Measurements from ENCODE around the gene NFYC.

GRCh38 chr1:40806731-40807695 lies 115.5 kb downstream of the NFYC start:
- no peak for TF ChIP-seq CTCF (conservative IDR thresholded peaks at IDR 0.05; ENCODE audit: low read depth in 2 of 2)
- TF ChIP-seq POLR2AphosphoS5 (IDR thresholded peaks at IDR 0.05; ENCODE audit: low read depth) = no peak
- TF ChIP-seq, protein P1, sequence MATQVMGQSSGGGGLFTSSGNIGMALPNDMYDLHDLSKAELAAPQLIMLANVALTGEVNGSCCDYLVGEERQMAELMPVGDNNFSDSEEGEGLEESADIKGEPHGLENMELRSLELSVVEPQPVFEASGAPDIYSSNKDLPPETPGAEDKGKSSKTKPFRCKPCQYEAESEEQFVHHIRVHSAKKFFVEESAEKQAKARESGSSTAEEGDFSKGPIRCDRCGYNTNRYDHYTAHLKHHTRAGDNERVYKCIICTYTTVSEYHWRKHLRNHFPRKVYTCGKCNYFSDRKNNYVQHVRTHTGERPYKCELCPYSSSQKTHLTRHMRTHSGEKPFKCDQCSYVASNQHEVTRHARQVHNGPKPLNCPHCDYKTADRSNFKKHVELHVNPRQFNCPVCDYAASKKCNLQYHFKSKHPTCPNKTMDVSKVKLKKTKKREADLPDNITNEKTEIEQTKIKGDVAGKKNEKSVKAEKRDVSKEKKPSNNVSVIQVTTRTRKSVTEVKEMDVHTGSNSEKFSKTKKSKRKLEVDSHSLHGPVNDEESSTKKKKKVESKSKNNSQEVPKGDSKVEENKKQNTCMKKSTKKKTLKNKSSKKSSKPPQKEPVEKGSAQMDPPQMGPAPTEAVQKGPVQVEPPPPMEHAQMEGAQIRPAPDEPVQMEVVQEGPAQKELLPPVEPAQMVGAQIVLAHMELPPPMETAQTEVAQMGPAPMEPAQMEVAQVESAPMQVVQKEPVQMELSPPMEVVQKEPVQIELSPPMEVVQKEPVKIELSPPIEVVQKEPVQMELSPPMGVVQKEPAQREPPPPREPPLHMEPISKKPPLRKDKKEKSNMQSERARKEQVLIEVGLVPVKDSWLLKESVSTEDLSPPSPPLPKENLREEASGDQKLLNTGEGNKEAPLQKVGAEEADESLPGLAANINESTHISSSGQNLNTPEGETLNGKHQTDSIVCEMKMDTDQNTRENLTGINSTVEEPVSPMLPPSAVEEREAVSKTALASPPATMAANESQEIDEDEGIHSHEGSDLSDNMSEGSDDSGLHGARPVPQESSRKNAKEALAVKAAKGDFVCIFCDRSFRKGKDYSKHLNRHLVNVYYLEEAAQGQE (IDR thresholded peaks at IDR 0.05; ENCODE audit: unreplicated experiment) = no peak
- no peak for TF ChIP-seq EZH2phosphoT487 (IDR thresholded peaks at IDR 0.05; ENCODE audit: unreplicated experiment)

Data from GM23338 (cell line).